OCI-LY1 (cell line): ENCODE data around the gene S100A16.

Experiments used
- EZH2 ChIP-seq: fragments of 200-600 bp; sonication (generic), shearing (Covaris generic); IDR thresholded peaks from 2 replicates; pipeline ENCODE4 v1.8.0; 2017; ENCODE audit warnings: borderline replicate concordance, mixed run types, mild to moderate bottlenecking, antibody characterized with exemption, low read length, moderate library complexity, mixed read lengths
- TF ChIP-seq, protein P1 (sequence below): fragments of 200-600 bp; sonication (generic), shearing (Covaris generic); IDR thresholded peaks from 2 replicates; pipeline ENCODE4 v1.5.1; 2017; ENCODE audit warnings: mild to moderate bottlenecking, antibody characterized with exemption, low read length, moderate library complexity, mixed read lengths

DNA sequence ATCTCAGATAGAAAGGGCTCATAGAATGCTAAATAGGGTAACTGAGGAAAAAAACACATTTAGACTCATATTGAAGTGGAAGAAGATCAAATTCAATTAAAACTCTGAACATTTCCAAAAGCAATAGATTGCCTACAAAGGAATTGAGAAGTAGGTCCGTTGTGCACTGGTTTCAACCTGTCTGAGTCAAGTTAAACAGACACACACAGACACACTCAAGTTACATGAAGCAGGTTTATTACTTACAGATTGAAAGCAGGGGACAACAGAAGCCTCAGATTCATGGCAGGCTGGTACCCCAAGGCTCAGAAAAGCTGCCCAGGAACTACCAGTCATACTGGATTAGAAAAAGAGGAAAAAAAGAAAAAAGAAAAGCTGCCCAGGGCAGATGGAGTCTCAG lies 26.6 kb downstream of the S100A16 start:
- TF ChIP-seq, protein P1, sequence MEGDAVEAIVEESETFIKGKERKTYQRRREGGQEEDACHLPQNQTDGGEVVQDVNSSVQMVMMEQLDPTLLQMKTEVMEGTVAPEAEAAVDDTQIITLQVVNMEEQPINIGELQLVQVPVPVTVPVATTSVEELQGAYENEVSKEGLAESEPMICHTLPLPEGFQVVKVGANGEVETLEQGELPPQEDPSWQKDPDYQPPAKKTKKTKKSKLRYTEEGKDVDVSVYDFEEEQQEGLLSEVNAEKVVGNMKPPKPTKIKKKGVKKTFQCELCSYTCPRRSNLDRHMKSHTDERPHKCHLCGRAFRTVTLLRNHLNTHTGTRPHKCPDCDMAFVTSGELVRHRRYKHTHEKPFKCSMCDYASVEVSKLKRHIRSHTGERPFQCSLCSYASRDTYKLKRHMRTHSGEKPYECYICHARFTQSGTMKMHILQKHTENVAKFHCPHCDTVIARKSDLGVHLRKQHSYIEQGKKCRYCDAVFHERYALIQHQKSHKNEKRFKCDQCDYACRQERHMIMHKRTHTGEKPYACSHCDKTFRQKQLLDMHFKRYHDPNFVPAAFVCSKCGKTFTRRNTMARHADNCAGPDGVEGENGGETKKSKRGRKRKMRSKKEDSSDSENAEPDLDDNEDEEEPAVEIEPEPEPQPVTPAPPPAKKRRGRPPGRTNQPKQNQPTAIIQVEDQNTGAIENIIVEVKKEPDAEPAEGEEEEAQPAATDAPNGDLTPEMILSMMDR = no peak
- no peak for TF ChIP-seq EZH2
